Body of pancreas (tissue), 4 donors: ENCODE measurements around the gene ABCC12.

ENCODE experiments used
- CTCF ChIP-seq, 7 experiments: fragments of 450-650 bp in 4 of 7; fragments of 200-600 bp in 3 of 7; sonication (generic) in 3 of 7; IDR thresholded peaks; one replicate each; pipeline ENCODE4 v1.5.1; 2016 to 2019; ENCODE audit warnings: antibody characterized with exemption in 7 of 7
- POLR2A ChIP-seq, 3 donors: fragments of 450-650 bp; IDR thresholded peaks; one replicate each; pipeline ENCODE4 v1.6.1; 2016; ENCODE audit warnings: antibody characterized with exemption in 3 of 3, mild to moderate bottlenecking in 2 of 3

- TF ChIP-seq CTCF (IDR thresholded peaks at IDR 0.05), result peak; percentile 68 to 87 (median 82)
- TF ChIP-seq POLR2A (IDR thresholded peaks at IDR 0.05), result no peak
Observed at GRCh38 chr16:48164907-48165715, 9.3 kb upstream of the ABCC12 start.
